CD4-positive, alpha-beta T cell treated with Interleukin-6 for 4 hours (primary cell): ENCODE measurements around the gene RBM33.

ENCODE experiments used
- DNase-seq: peaks from one replicate; pipeline ENCODE4 v3.0.0-alpha.2; 2020; ENCODE audit warnings: mixed read lengths

The RBM33 gene

GRCh38 chr7:155800301-155800700 is 155.8 kb downstream of the RBM33 start:
- DNase-seq: no peak

GRCh38 chr7:155800741-155801267 is 156.3 kb downstream of the RBM33 start:
- no peak for DNase-seq

GRCh38 chr7:155802291-155802690 is 157.8 kb downstream of the RBM33 start:
- DNase-seq: no peak

- DNase-seq: no peak
Observed at GRCh38 chr7:155802906-155803417, 158.5 kb downstream of the RBM33 start.

- no peak for DNase-seq
Observed at GRCh38 chr7:155803418-155804376, 159.2 kb downstream of the RBM33 start.

GRCh38 chr7:155804431-155804831 is 160.0 kb downstream of the RBM33 start:
- DNase-seq: no peak

- peak; percentile 43 for DNase-seq
Observed at GRCh38 chr7:155804897-155805825, 160.7 kb downstream of the RBM33 start.

- DNase-seq: no peak
Observed at GRCh38 chr7:155805826-155806095, 161.3 kb downstream of the RBM33 start.

GRCh38 chr7:155806096-155806871 is 161.8 kb downstream of the RBM33 start:
- no peak for DNase-seq

- no peak for DNase-seq
Observed at GRCh38 chr7:155807065-155807671, 162.7 kb downstream of the RBM33 start.

GRCh38 chr7:155807789-155808548 is 163.5 kb downstream of the RBM33 start:
- no peak for DNase-seq

- DNase-seq: no peak
Observed at GRCh38 chr7:155808549-155809331, 164.3 kb downstream of the RBM33 start.

GRCh38 chr7:155809332-155809946 is 165.0 kb downstream of the RBM33 start:
- DNase-seq: no peak

- no peak for DNase-seq
Observed at GRCh38 chr7:155809947-155810769, 165.7 kb downstream of the RBM33 start.

GRCh38 chr7:155810770-155811559 is 166.5 kb downstream of the RBM33 start:
- DNase-seq: no peak

GRCh38 chr7:155811560-155811894 is 167.1 kb downstream of the RBM33 start:
- no peak for DNase-seq

- no peak for DNase-seq
Observed at GRCh38 chr7:155811895-155812761, 167.7 kb downstream of the RBM33 start, which contains the start of gene SHH. Gene SHH (minus strand): TSS chr7:155812463. CDS start chr7:155812122, 341 bp downstream.
